Mucosa of stomach (tissue), 1 donor: ENCODE measurements around the gene CCDC141.
"Not testable (repeated sequence)": the region's sequence is repeated elsewhere in the genome, so short reads cannot be mapped to it uniquely, and the experiment has no call there.

ENCODE experiments used
- H3K27me3 ChIP-seq: one replicate; pipeline ENCODE4 v1.7.0; 2013; ENCODE audit warnings: mild to moderate bottlenecking, low read length; ENCODE audit not compliant: control insufficient read depth, insufficient read depth
- H3K36me3 ChIP-seq: one replicate; pipeline ENCODE4 v1.7.0; 2013; ENCODE audit warnings: low read length; ENCODE audit not compliant: control insufficient read depth, insufficient read depth
- H3K4me1 ChIP-seq: one replicate; pipeline ENCODE4 v1.7.0; 2013; ENCODE audit warnings: mild to moderate bottlenecking, low read length; ENCODE audit not compliant: control insufficient read depth, insufficient read depth
- H3K4me3 ChIP-seq: one replicate; pipeline ENCODE4 v1.7.0; 2013; ENCODE audit warnings: low read length
- H3K9ac ChIP-seq: one replicate; pipeline ENCODE4 v1.7.0; 2013; ENCODE audit warnings: mild to moderate bottlenecking, low read length, moderate library complexity
- H3K9me3 ChIP-seq: one replicate; pipeline ENCODE4 v1.7.0; 2013; ENCODE audit warnings: mild to moderate bottlenecking, low read length, moderate library complexity; ENCODE audit not compliant: control insufficient read depth
- donor health status: Pancreatic carcinoma.

Gene CCDC141, protein sequence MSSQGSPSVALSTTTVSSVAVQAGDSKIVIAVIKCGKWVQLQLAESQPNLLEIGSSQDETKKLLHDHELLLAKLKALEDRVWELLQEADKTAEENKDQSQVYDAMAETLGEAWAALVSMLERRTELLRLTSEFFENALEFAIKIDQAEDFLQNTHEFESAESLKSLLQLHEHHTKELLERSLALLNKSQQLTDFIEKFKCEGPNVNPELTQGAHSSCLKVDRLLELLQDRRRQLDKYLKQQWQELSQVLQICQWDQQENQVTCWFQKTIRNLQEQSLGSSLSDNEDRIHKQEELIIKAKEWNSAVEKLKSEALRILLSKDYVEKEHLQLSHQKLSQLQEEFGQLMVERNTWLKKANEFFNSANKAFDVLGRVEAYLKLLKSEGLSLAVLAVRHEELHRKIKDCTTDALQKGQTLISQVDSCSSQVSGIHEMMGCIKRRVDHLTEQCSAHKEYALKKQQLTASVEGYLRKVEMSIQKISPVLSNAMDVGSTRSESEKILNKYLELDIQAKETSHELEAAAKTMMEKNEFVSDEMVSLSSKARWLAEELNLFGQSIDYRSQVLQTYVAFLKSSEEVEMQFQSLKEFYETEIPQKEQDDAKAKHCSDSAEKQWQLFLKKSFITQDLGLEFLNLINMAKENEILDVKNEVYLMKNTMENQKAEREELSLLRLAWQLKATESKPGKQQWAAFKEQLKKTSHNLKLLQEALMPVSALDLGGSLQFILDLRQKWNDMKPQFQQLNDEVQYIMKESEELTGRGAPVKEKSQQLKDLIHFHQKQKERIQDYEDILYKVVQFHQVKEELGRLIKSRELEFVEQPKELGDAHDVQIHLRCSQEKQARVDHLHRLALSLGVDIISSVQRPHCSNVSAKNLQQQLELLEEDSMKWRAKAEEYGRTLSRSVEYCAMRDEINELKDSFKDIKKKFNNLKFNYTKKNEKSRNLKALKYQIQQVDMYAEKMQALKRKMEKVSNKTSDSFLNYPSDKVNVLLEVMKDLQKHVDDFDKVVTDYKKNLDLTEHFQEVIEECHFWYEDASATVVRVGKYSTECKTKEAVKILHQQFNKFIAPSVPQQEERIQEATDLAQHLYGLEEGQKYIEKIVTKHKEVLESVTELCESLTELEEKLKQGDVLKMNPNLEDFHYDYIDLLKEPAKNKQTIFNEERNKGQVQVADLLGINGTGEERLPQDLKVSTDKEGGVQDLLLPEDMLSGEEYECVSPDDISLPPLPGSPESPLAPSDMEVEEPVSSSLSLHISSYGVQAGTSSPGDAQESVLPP (N-terminal part only)

GRCh38 chr2:179049546-179050311 lies at the start of gene CCDC141:
TSS of gene CCDC141 (minus strand) at chr2:179050137. CDS start at chr2:179049941, 196 bp downstream.
- peak within 1 kb of the TSS; percentile 19 for H3K9ac ChIP-seq

GRCh38 chr2:179098080-179098689 lies 48.2 kb upstream of the CCDC141 start:
- Histone ChIP-seq H3K4me1 (no peaks in the 10 kb centered on the region), H3K4me3 (no peak overlapping the region), H3K36me3 (no peaks in the 10 kb centered on the region), H3K9ac (no peak overlapping the region), H3K9me3 (no peaks in the 10 kb centered on the region), H3K27me3 (no peaks in the 10 kb centered on the region)

More at GRCh38 chr2:179049546-179050311, at the start of gene CCDC141:
- Histone ChIP-seq H3K27me3 (no peaks in the 10 kb centered on the region), H3K9me3 (no peaks in the 10 kb centered on the region), H3K4me1 (peaks cover 7% of the 10 kb centered on the region), H3K4me3 (no peak within 1 kb of the TSS), H3K36me3 (no peaks in the 10 kb centered on the region)

DNA sequence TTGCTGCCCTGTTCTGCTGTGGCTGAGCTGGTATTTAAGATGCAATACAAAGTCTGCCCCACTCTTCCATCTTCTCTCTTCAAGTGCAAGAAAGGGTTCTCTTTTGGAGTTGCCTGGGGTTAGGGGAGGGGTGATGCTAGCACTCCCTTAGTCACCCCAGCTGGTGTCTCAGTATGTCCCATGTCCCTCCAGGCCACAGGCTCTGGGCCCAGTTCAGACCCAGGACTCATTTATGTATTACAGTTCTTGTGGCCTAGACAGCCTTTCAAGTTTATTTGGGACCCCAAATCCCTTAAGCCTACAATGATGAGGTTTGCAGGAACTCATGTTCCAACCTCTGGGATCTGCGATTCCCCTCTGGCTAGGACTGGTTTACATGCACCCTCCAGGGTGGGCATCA lies 47.2 kb upstream of the CCDC141 start:
- no peaks in the 10 kb centered on the region for H3K9me3 ChIP-seq
- H3K36me3 ChIP-seq = no peaks in the 10 kb centered on the region
- no peak overlapping the region for H3K4me3 ChIP-seq
- H3K9ac ChIP-seq = no peak overlapping the region
- H3K4me1 ChIP-seq = no peaks in the 10 kb centered on the region
- no peaks in the 10 kb centered on the region for H3K27me3 ChIP-seq

GRCh38 chr2:179096090-179096489 lies 46.2 kb upstream of the CCDC141 start:
- Histone ChIP-seq H3K9me3 (no peaks in the 10 kb centered on the region), H3K27me3 (no peaks in the 10 kb centered on the region), H3K4me3 (no peak overlapping the region), H3K36me3 (no peaks in the 10 kb centered on the region), H3K9ac (no peak overlapping the region), H3K4me1 (no peaks in the 10 kb centered on the region)

- H3K36me3 ChIP-seq = not testable (repeated sequence)
Measured at GRCh38 chr2:179092912-179093311, 43.0 kb upstream of the CCDC141 start.

GRCh38 chr2:179082697-179083096 lies 32.8 kb upstream of the CCDC141 start:
- Histone ChIP-seq H3K9ac (no peak overlapping the region), H3K9me3 (no peaks in the 10 kb centered on the region), H3K36me3 (no peaks in the 10 kb centered on the region), H3K4me1 (no peaks in the 10 kb centered on the region), H3K27me3 (no peaks in the 10 kb centered on the region), H3K4me3 (no peak overlapping the region)

More at GRCh38 chr2:179092912-179093311, 43.0 kb upstream of the CCDC141 start:
- H3K9ac ChIP-seq, H3K4me3 ChIP-seq, H3K9me3 ChIP-seq, H3K27me3 ChIP-seq, H3K4me1 ChIP-seq: not testable (repeated sequence)

DNA sequence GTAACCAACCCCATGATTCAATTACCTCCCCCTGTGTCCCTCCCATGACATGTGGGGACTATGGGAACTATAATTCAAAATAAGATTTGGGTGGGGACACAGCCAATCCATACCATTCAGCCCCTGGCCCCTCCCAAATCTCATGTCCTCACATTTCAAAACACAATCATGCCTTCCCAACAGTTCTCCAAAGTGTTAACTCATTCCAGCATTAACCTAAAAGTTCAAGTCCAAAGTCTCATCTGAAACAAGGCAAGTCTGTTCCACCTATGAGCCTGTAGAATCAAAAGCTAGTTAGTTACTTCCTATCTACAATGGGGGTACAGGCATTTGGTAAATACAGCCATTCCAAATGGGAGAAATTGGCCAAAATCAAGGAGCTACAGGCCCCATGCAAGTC lies 32.0 kb upstream of the CCDC141 start:
- Histone ChIP-seq H3K9me3 (no peaks in the 10 kb centered on the region), H3K4me1 (no peaks in the 10 kb centered on the region), H3K4me3 (no peak overlapping the region), H3K36me3 (no peaks in the 10 kb centered on the region), H3K27me3 (no peaks in the 10 kb centered on the region), H3K9ac (no peak overlapping the region)

DNA sequence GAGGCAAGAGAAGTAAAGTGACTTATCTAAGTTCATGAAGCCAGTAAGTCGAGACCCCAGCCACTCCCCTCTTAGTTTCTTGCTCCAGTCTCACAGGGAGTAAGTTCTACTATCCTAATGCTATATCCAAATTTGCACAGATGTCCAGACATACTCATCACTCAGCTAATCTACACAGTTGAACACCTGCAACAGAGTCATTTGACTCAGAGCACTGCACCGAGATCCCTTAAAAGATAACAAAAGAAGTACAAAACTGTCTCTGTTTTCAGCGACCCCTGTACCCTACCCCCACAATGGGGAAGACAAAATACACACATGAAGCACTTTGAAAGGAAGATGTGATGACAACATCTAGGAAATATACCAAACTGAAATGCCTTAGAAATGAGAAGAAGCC lies 22.6 kb upstream of the CCDC141 start:
- H3K27me3 ChIP-seq = no peaks in the 10 kb centered on the region
- no peaks in the 10 kb centered on the region for H3K9me3 ChIP-seq
- peaks cover 4% of the 10 kb centered on the region for H3K4me1 ChIP-seq
- H3K9ac ChIP-seq = no peak overlapping the region
- H3K36me3 ChIP-seq = no peaks in the 10 kb centered on the region
- no peak overlapping the region for H3K4me3 ChIP-seq

DNA sequence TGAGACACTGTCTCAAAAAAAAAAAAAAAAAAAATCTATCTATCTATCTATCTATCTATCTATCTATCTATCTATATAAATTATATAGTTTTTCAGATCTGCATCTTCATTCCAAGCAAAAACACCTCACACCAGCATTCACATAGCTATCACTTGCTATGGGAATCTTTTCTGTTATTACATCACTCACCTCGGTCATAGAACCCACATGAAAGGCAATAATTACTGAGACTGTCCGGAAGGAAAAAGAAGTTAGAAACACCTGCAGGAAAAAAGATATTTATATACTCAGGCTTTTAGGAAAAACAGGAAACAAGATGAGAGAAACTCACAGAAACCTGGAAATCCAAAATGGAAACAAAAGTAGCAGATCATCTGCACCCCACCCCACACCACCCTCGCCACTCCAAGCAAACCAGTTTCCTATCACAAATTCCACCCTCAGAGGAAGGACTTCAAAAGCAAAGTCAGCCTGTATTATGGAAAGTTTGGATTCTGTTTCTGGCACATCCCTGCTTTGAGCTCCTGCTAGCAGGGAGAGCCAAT lies 21.9 kb upstream of the CCDC141 start:
- Histone ChIP-seq H3K36me3 (no peaks in the 10 kb centered on the region), H3K9ac (no peak overlapping the region), H3K4me1 (peaks cover 4% of the 10 kb centered on the region), H3K27me3 (no peaks in the 10 kb centered on the region), H3K9me3 (no peaks in the 10 kb centered on the region), H3K4me3 (no peak overlapping the region)

- no peak overlapping the region for H3K9ac ChIP-seq
- no peaks in the 10 kb centered on the region for H3K36me3 ChIP-seq
- H3K4me1 ChIP-seq = peaks cover 4% of the 10 kb centered on the region
- no peaks in the 10 kb centered on the region for H3K27me3 ChIP-seq
- no peak overlapping the region for H3K4me3 ChIP-seq
- H3K9me3 ChIP-seq = no peaks in the 10 kb centered on the region
Measured at GRCh38 chr2:179070895-179071294, 21.0 kb upstream of the CCDC141 start.

GRCh38 chr2:179069685-179070084 lies 19.7 kb upstream of the CCDC141 start:
- H3K4me1 ChIP-seq = peaks cover 4% of the 10 kb centered on the region
- H3K9me3 ChIP-seq = no peaks in the 10 kb centered on the region
- no peak overlapping the region for H3K9ac ChIP-seq
- H3K36me3 ChIP-seq = no peaks in the 10 kb centered on the region
- no peak overlapping the region for H3K4me3 ChIP-seq
- H3K27me3 ChIP-seq = no peaks in the 10 kb centered on the region
